HL-60/S4 treated with phorbol 12-myristate 13-acetate at 8.2 ng/mL for 4 days and 3 days (cell line): ENCODE results near the gene RASAL2.
"Not testable (repeated sequence)": the region's sequence is repeated elsewhere in the genome, so short reads cannot be mapped to it uniquely, and the experiment has no call there.

Source experiments
- in situ Hi-C: fragments of 300-500 bp; cut with MboI; formaldehyde crosslinking; loops from 2 replicates; pipeline ENCODE4 v1.15.0; 2022; ENCODE audit warnings: low sequenced_read_pairs

Gene RASAL2

DNA sequence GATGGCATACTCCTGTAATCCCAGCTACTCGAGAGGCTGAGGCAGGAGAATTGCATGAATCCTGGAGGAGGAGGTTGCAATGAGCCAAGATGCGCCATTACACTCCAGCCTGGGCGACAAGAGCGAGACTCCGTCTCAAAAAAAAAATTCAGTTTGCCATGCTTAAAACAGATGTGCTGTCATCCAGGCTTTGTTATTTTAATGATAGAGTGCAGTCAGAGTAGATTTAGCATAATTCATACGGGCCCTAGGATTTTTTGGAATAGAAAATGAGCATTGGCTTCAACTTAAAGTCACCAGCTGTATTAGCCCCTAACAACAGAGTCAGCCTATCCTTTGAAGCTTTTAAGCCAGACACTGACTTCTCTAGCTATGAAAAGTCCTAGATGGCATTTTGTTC lies 124.6 kb downstream of the RASAL2 start:
- in situ Hi-C loops, result no loop called here

DNA sequence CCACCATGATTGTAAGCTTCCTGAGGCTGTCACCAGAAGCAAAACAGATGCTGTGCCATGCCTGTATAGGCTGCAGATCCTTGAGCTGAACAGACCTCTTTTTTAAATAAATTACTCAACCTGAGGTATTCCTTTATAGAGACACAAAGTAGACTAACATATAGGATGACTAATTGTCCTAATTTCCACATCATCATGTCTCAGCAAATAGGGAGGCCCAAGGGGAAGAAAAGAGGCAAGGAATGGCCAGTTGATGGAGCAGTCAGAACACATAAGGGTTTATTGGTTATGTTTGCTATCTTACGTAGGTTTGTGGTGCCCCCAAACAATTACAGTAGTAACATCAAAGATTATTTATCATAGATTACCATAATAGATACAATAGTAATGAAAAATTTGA lies 126.2 kb downstream of the RASAL2 start:
- in situ Hi-C loops, result no loop called here

DNA sequence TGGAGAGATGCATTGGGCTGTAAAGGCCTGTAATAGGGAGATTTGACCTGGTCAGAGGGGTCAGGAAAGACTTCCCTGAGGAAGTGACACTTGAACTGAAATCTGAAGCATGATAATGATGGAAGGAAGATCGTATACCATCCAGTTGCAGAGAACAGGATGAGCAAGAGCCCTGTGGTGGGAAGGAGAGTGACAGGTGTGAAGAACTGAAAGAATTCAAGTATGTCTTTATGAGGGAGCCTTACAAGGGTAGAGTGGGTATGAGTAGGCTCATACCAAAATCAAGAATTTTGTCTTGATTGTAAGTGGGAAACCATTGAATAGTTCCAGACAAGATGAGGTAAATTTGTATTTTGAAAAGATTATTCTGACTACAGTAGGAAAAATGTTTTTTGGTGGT lies 129.4 kb downstream of the RASAL2 start:
- in situ Hi-C loops, result no loop called here

DNA sequence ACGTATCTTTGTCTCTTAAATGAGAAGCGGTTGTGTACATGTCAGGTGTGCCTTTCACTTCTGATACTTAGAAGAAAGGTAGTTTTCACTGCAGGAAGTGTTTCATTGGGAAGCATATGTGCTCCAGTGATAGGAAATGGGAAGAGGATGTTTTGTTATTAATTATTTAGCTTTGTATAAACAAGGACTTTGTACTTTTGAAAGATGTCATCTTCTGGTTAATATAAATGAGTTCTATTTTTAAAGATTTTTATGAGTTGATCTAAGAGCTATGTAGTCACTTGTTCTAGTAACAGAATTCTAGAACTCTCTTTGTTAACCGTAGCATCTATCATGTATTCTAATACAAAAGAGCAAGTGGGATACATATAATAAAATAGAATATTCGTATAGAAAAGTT lies 130.5 kb downstream of the RASAL2 start:
- in situ Hi-C loops, result no loop called here

GRCh38 chr1:178230881-178231409 lies 137.0 kb downstream of the RASAL2 start:
- in situ Hi-C loops, result no loop called here

DNA sequence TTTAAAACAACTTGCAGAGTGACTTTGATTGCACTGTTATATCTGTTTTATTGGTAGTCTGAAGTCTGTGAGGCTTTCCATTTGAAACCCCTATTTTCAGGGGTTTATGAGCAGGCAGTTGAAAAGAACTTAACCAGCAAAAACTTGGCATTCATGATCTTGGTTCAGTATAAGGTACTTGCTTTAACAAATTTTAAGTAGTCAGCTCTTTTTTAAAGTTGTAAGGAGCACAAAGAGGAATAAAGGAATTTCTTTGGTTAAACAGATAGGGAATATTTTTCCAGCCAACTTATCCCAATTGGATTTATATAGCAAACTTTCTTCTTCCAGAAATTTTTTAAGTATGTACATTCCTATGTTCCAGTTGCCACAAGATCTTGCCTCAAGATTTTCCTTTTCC lies 138.2 kb downstream of the RASAL2 start:
- in situ Hi-C loops, result no loop called here

- in situ Hi-C loops, result no loop called here
Measured at GRCh38 chr1:178232949-178233348, 139.0 kb downstream of the RASAL2 start.

DNA sequence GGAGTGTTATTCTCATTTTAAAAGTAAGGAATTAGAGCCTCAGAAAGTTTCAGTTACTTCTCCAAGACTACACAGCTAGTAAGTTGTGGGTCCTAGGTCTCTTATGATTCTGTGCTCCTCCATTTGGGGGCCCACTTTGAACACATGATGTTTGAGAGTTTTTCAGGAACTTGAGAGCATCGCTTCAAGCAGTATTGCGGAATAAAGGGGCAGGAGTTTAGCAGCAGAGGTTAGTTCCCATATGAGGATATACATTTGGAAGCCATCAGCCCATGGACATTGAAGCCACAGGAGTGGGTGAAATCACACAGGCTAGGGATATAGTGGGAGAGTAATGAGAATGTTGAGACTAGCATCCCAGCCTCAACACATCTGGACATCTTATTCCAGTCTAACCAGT lies 143.2 kb downstream of the RASAL2 start:
- in situ Hi-C loops, result no loop called here

DNA sequence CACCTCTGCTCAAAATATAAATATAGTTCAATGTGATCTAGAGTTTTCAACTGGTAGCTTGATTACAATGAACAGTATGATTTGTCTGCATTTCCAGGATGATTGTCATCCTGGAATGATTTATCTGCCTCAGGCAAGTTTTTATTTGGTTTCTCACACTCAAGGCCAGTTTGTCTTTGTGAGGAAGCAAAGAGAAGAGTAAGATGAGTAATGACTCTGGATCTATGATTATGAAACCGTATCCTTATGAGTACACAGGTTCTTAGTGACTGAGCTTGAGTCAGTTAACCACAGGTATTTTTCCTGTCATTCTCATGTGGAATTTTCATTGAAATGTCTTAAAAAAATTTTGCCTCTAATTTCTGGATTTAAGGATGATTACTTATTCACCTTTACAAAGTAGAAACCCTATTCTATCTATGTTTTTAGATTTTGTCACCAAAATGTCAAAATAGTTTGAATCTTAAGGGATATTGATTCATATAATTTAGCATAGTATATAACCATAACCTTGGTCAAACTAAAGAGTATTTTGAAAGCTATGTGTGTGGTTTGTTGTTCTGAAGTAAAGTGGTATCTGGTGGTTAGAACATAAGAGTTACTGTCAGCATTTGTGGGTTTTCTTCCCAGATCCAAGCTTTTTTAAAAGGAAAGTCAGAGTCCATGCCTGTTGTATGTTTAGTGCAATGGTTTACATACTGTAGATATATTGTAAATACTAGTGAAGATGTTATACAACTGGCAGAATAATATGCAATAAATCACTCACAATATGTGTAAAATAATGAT lies 145.0 kb downstream of the RASAL2 start:
- in situ Hi-C loops, result no loop called here

DNA sequence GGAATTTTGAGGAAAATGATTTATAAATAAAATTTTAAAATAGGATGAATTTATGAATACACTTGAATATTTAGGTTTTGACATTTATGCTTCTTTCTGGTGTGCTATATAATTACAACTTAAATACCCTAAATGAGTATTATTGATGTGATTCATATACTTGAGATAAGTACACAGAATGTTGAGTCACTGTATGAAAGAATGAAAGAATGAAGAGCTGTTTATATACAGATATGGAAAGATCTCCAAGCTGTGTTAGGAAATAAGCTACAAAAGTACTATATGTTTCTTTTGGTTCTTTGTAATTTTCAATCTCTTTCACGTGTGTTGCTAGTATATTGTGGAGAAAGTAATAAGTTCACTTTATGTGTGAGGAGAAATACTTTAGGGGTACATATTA lies 147.2 kb downstream of the RASAL2 start:
- in situ Hi-C loops, result no loop called here

- in situ Hi-C loops, result no loop called here
Measured at GRCh38 chr1:178241837-178242236, 147.9 kb downstream of the RASAL2 start.

GRCh38 chr1:178243119-178243518 lies 149.2 kb downstream of the RASAL2 start:
- in situ Hi-C loops, result no loop called here

DNA sequence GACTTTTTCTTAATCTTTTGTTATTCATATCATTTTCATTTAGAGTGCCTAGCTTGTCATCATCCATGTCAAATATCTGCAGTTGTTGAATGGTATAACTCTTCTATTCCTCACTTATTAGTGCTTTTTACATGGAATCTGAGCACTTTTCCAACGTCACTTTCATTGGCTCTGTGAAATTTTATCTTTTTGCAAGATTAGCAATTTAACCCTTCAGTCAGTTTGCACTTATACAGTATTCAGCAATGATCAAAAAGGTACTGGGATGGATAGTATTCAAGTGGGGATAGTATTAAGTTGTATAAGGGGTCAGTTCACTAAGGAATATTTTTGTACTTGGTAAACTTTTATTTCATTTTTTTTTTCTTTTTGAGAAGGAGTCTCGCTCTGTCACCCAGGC lies 150.0 kb downstream of the RASAL2 start:
- in situ Hi-C loops, result no loop called here

- in situ Hi-C loops, result not testable (repeated sequence)
Measured at GRCh38 chr1:178248284-178248683, 154.4 kb downstream of the RASAL2 start.

DNA sequence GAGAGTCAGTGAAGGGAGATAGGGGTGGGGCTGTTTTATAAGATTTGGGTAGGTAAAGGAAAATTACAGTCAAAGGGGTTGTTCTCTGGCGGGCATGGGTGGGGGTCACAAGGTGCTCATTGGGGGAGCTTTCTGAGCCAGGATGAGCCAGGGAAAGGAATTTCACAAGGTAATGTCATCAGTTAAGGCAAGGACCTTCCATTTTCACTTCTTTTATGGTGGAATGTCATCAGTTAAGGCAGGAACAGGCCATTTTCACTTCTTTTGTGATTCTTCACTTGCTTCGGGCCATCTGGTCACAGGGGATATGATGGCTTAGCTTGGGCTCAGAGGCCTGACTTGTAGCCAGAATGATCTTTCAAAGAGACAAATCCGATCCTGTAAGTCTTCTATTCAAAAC lies 159.7 kb downstream of the RASAL2 start:
- in situ Hi-C loops, result not testable (repeated sequence)

DNA sequence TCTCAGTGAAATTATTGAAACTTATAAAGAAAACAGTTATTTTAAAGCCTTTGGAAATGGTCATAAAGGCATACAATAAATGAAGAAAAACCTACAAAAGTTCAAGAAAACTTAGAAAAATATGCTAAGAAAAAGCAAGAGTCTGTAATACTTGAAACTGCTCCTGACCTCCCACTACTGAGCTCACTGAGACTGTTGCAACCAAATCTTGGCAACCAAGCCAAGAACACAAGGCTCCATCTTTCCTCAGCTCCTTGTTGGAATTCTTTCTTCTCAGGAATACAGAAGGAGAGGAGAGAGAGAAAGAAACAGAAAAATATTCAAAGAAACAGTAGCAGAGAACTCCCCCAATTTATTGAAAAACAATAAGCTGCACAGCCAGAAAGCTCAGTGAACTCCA lies 160.5 kb downstream of the RASAL2 start:
- in situ Hi-C loops, result no loop called here

GRCh38 chr1:178258536-178258935 lies 164.6 kb downstream of the RASAL2 start:
- in situ Hi-C loops, result no loop called here

- in situ Hi-C loops, result no loop called here
Measured at GRCh38 chr1:178262120-178262500, 168.2 kb downstream of the RASAL2 start.

GRCh38 chr1:178263341-178263740 lies 169.4 kb downstream of the RASAL2 start:
- in situ Hi-C loops, result no loop called here

DNA sequence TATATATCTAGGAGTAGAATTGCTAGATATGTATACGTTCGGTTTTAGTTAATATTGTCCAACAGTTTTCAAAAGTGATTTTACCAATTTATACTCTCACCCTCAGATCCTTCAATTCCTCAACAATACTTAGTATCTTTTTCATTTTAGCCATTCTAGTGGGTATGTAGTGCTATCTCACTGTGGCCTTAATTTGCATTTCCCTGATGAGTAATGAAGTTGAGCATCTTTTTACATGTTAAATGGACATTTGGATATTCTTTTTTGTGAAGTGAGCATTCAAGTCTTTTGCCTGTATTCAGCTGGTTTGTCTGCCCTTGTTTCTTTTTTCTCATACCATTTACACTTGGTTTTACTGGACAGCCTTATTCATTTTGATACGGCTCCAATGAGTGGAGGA lies 172.2 kb downstream of the RASAL2 start:
- in situ Hi-C loops, result no loop called here

- in situ Hi-C loops, result no loop called here
Measured at GRCh38 chr1:178266619-178267066, 172.7 kb downstream of the RASAL2 start.

GRCh38 chr1:178267646-178268094 lies 173.8 kb downstream of the RASAL2 start:
- in situ Hi-C loops, result no loop called here

GRCh38 chr1:178271471-178271870 lies 177.6 kb downstream of the RASAL2 start:
- in situ Hi-C loops, result no loop called here
